A204.1 (cell line): ENCODE measurements around the gene NAPB.
A peak's percentile ranks its signal among the peaks of the same experiment; 100 is the strongest.
"Not testable (repeated sequence)": the region's sequence is repeated elsewhere in the genome, so short reads cannot be mapped to it uniquely, and the experiment has no call there.

Experiments
- FAIRE-seq: peaks from 2 replicates; lab custom pipeline; 2012; peaks lifted over from hg19 to GRCh38; lab: Jason Lieb, UNC

Gene NAPB

GRCh38 chr20:23367770-23368169 is 53.5 kb downstream of the NAPB start:
- no peak for FAIRE-seq

- no peak for FAIRE-seq
Measured at GRCh38 chr20:23366384-23366783, 54.9 kb downstream of the NAPB start.

- FAIRE-seq: no peak
Measured at GRCh38 chr20:23365390-23366165, 55.7 kb downstream of the NAPB start.

GRCh38 chr20:23363257-23363649 is 58.0 kb downstream of the NAPB start:
- no peak for FAIRE-seq

GRCh38 chr20:23362392-23363256 is 58.7 kb downstream of the NAPB start:
- FAIRE-seq: no peak

GRCh38 chr20:23361476-23362391 is 59.6 kb downstream of the NAPB start, which contains the start of gene GZF1:
GZF1 (plus strand) TSS chr20:23362182; CDS start chr20:23364384, 2,202 bp downstream.
- FAIRE-seq: no peak

GRCh38 chr20:23361119-23361475 is 60.2 kb downstream of the NAPB start:
- no peak for FAIRE-seq

GRCh38 chr20:23360531-23360930 is 60.8 kb downstream of the NAPB start:
- no peak for FAIRE-seq

- no peak for FAIRE-seq
Measured at GRCh38 chr20:23358923-23359593, 62.2 kb downstream of the NAPB start.

GRCh38 chr20:23358563-23358906 is 62.8 kb downstream of the NAPB start:
- FAIRE-seq: no peak

- peak; percentile 95 for FAIRE-seq
Measured at GRCh38 chr20:23357767-23358562, 63.3 kb downstream of the NAPB start.

- FAIRE-seq: no peak
Measured at GRCh38 chr20:23356203-23356602, 65.1 kb downstream of the NAPB start.

GRCh38 chr20:23350904-23351838 is 70.1 kb downstream of the NAPB start:
- no peak for FAIRE-seq

GRCh38 chr20:23350196-23350903 is 70.9 kb downstream of the NAPB start, which contains the start of gene NXT1:
NXT1 (plus strand) TSS chr20:23350791; CDS start chr20:23354042, 3,251 bp downstream.
- peak; percentile 98 for FAIRE-seq

- no peak for FAIRE-seq
Measured at GRCh38 chr20:23349338-23350195, 71.7 kb downstream of the NAPB start.

- not testable (repeated sequence) for FAIRE-seq
Measured at GRCh38 chr20:23348510-23348909, 72.8 kb downstream of the NAPB start.

GRCh38 chr20:23347791-23348190 is 73.5 kb downstream of the NAPB start:
- no peak for FAIRE-seq

GRCh38 chr20:23346002-23346401 is 75.3 kb downstream of the NAPB start:
- no peak for FAIRE-seq
